ENCODE measurements around the gene TMEM167A. TPM values are rescaled to one million over a fixed set of nuclear protein-coding genes. Genes with fewer than 3 reads are reported as not detected.

The TMEM167A gene
- total RNA-seq, 2 experiments from 2014 or later, result 93.2 to 98.5 TPM

DNA sequence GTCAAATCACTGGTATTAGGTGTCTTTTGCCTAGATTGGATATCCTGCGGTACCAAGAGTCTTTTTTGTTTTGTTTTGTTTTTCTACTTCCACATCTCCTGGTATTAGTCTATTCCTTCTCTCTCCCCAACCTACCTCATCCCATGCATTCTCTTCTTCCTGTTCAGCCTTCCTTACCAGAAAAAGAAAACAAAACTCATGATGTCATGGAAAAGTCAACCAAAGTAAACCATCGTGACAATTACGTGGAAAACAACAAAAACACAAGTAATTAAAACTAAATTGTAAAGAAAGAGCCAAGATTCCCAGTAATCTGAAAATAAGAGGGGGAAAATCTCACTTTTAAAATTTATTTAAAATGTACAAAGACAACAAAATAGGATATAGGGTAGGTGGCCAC is 38.3 kb downstream of the TMEM167A start:
- CTCF ChIA-PET, result no interaction called here
- POLR2A ChIA-PET, result no interaction called here

DNA sequence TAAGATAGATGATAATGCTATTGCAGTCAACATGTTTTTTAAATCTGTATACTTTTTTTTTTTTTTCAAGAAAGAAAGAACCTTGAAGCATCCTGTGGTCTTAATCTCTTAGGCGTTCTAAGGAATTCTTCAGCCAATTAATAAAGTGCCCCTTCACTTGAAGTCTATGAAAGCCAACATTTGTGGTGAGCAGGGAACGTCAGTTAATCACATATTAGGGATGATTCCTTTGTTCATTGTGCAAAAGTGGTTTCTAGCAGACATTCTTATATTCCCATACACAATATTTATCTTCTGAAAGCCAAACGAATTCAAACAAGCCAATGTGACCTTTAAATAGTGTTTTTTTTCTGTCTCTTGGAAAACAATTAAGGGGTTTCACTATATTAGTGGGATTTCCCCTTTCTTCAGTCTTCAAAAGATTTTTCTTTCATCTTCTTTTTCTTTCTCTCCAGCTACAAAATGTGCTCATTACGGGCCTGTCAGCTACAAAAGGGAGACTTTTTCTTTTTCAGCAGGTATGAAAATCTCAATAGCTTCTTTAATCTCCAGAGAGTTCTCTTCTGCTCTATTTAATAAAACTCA is 40.1 kb downstream of the TMEM167A start:
- CTCF ChIA-PET, result interaction anchor here (0.6 kb wide), 1 partner anchor 9 kb away, joined by 3 read pairs; no protein-coding TSS in a partner anchor

DNA sequence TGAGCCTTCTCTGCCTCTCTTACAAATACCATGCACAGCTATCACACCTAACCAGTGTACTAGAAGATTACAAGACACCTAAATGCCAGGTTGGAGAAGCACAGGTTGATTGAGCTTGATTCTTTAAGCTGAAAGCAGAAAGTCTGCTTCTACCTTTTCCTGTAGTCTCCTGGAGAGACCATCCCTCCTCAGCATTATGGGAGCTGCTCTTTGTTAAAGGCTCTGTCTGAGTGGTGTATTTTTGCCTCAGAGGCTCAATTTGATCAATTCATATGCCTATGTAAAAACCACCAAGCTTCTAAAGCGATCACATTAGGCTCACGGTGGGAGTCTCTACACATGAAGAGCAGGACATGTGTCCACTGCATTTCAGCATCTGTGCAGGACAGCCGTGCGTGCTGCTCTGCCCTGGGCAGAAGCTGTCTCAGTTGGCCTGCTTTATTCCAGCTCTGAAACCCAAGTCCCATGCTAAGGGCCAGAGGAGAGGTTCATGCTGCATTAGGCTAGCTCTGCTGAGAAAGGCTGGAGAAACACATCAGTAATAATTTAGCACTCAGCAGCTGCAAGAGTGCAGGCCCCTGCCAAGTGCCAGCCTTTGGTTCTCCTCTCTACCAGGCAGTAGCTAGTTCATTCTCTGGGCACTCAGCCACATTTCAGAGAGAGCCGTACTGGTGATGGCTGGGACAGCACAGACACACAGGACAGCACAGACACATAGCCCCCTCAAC is 41.7 kb downstream of the TMEM167A start:
- ChIA-PET POLR2A (no interaction called here), CTCF (no interaction called here)

More for the DNA sequence above, 40.1 kb downstream of the TMEM167A start:
- POLR2A ChIA-PET, result no interaction called here

DNA sequence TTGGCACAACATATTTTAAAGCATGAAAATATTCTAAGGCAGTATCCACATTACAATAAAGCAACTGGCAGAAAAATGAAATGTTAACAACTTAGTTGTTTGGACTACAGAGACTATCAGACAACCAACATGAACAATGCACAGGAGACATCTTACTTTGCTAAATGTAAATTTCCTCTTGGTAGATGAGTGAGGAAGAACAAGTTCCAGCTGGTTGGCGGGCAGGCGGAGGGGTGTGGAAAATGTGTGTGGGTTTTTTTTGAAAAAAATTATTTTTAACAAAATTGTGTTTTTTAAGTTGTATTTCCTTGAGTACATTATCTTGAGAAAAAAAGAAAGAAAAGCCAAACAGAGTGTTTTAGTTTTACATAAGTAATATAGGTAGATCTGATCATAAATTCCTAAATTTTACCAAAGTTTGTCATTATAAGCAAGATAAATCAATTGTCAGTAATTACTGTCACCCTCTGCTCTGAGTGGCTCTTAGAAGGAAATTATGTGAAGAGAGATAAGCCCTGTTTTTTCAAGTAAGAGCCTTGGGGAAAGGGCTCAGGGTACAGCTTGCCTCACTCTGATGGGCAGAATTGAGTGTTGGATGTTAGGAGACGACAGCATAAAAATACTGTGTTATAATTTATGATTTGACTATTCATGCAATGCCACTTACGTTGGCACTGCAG is 42.5 kb downstream of the TMEM167A start:
- CTCF ChIA-PET, result interaction anchor here (0.8 kb wide), 1 partner anchor 948 kb away, joined by 3 read pairs; no protein-coding TSS in a partner anchor
- POLR2A ChIA-PET, result no interaction called here

DNA sequence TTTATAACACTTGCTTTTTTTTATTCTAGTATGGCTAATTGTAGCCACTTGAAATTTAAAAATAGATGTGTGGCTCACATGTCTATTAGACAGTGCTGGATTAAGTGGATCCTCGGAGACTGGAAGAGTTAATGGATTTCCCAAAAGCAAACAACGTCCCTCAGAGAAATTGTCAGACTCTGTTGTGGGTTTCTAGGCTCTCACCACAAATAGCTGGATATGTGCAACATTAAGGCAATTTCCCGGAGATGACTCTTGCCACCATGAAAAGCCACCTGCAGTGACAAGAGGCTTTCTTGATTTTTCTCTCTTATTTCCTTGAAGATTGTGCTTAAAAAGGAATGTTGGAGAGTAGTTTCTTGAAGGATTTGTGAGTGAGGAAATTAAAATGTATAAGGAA is 43.2 kb downstream of the TMEM167A start:
- ChIA-PET CTCF (interaction anchor here (0.8 kb wide), 1 partner anchor 947 kb away, joined by 3 read pairs; no protein-coding TSS in a partner anchor), POLR2A (no interaction called here)

DNA sequence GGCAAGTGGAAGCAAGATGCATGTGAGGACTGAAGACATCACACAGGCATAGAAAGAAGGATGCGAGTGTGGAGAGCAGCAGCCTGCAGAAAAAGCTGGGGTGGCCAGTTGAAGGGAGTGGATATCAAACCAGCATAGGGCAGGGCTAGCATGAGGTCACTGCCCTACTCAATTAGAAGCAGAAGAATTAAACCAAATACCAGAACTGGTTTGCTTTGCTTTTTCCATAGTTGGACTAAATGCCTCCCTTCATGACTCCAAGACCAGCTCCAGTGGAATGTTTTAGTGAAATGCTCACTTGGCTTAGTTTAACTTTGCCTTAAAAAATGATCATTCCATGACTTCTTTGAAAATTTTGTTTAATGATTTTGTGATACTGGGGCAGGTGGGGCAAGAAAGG is 45.8 kb downstream of the TMEM167A start:
- ChIA-PET POLR2A (no interaction called here), CTCF (no interaction called here)

DNA sequence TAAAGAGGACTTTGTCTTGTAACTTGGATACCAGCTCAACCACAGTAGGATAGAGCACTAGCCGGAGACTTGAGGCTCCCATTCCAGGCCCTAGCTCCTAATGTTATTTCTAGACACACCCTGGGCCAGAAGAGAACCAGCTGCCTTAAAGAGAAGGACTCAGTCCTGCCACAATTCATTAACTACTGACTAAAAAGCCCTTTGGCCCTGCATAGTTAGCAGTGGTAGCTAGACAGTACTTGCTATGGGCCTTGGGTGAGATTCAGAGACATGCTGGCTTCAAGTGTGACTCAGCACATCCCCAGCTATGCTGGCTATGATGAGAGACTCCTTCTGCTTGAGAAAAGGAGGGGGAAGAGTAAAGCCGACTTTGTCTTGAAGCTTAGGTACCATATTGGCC is 47.3 kb downstream of the TMEM167A start:
- POLR2A ChIA-PET, result no interaction called here
- CTCF ChIA-PET, result interaction anchor here (0.6 kb wide), 1 partner anchor 1734 kb away, joined by 4 read pairs; no protein-coding TSS in a partner anchor

DNA sequence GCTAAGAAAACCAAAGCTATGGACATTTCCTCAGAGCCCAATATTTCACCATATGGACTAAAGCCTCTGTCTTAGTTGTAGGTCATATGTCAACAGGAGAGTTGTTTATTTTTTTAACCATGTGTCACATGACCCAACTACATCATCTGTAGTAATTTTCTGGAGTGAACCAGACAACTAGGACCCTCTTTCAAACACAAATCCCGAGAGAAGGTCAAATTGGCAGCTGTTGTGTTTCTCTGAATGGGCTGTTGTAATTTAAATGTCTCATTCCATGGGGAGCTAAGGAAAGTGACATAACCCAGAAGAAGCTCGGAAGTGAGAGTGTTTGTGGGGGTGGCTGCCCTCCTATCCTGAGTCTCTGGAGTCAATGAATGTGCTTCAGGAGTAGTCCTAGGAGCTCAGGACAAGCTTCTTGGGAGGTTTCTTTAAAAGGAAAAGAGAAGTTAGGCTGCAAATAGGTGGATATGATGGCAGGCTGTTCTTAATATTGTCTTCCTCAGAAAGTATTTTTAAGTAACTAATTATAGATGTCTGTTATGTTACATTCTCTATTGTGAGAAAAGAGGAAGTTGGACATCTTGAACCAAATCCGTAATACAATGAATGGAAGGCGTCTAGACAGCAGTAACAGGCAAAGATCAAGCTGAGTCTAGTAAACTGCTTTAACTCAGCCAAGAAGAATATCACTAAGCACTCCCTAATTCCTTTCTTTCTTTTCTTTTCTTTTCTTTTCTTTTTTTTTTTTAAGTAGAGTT is 50.1 kb downstream of the TMEM167A start:
- ChIA-PET CTCF (no interaction called here), POLR2A (no interaction called here)

DNA sequence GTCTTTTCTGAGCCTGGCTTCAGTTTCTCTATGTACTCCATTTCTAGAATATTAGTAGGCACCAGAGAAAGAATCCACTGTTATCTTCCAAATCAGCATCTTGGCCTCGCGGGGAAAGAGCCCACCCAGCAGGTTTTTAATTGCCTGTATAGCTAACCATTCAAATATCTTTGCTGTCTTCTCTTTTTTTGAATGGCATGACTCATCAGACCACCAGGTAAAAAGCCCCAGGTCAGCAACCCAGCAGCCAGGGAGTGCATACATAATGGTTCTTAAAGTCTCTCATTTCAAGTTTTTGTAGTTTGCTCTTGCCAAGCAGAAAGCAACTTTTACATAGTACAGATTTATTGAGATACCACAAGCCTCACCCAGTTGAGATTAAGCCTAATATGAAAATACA is 50.7 kb downstream of the TMEM167A start:
- ChIA-PET CTCF (no interaction called here), POLR2A (no interaction called here)

DNA sequence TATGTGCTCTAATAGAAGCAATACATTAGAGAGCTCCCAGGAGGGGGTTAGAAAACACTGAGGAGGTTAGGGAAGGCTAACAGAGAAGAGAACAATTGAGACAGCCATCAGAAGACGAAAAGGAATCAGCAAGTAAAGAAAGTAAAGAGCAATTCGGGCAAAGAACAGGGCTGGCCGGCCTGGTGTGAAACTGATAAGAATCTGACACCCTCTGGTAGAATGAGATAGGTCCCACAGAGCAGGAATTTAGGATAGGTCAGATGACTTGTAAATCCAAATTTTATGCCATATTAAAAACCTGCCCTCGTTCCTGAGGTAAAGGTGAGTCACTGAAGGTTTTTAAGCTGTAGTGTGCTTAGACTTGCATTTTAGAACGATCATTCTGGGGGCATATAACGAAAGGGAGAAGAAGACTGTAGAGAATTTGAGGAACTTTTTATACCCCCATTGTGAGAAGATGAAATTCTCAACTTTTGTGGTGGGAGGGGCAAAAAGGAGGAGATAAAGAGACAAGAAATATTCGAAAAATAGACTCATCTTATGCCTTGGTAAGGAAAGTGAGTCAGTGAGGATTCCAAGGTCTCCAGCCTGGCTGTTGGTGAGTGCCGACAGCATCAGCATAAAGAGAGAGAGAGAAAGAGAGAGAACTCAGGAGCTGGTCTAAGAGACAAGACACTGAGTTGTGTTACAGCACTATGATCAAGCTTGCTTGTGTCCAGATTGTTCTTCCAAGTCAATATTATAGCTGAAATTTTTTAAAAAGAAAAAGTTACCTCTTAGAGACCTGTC is 51.3 kb downstream of the TMEM167A start:
- ChIA-PET POLR2A (no interaction called here), CTCF (no interaction called here)

DNA sequence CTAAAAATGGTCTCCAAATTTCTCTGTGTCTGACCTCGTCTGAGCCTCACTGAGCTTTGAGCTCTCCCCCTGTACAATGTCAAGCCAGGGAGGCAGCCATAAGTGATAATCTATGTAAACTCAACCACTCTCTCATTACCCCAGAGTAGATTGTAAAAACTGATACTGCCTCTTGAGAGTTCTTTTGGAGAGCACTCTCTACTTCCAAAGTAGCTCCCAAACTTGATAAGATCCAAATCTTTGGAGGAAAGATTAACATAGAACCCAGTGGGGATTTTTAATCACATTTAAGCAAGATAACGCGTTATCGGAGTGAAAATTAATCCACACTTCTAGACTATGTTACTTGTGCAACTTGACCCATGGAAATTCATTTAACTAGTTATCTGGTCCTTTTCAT is 54.9 kb downstream of the TMEM167A start:
- ChIA-PET POLR2A (no interaction called here), CTCF (no interaction called here)

DNA sequence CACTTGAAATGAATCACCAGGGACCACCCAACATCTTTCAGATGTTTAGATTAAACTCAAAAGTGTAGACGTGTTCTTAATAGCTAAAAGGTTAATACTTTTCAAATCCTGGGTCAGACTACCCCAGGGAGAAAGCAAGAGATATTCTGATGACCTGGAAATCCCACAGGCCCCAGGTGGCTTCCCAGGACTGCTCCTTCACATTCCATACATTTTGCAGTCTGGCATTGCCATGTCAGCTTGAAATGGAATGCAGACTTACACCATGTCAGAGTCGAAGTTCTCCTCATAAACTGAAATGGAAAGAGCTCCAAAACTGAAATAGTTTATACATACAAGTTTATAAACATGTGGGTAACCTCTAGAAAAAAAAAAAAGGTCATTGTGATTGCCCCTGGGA is 61.5 kb downstream of the TMEM167A start:
- CTCF ChIA-PET, result interaction anchor here (0.7 kb wide), 1 partner anchor 518 kb away, joined by 3 read pairs; no protein-coding TSS in a partner anchor
- POLR2A ChIA-PET, result no interaction called here

DNA sequence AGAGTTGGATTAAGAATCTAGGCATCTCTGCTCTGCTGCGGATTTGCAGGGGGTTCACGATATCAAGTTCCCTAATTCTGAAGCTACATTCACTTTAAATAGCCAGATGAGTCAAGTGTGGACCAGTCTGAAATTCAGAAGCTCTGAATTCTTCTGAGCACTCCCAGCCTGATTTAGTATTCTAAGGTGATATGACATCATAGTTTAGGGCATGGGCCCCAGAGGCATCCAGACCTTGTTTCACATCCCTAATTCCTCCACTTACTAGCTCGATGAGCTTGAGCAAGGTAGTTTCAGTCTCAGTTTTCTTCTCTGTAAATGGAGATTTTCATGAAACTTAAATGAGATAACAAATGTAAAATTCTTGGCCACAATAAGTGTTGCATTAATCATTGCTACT is 65.2 kb downstream of the TMEM167A start:
- POLR2A ChIA-PET, result no interaction called here
- CTCF ChIA-PET, result no interaction called here

DNA sequence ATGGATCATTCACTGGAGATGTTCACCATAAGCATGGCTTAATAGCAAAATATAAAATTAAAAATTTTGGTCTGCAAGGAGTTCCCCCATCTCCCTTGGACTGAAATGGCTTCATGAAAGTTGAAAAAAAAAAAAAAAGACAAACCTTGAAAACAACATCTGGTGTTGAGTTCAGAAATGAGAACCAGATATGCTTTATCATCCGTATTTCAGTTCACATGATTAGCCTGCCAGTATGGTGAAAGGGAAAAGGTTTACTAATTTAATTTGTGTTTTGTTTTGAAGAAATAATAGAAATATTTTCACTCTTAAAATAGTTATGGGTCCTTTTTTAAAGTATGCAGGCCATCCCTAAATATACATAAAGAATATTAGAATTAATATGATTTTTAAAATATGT is 67.8 kb downstream of the TMEM167A start:
- POLR2A ChIA-PET, result no interaction called here
- CTCF ChIA-PET, result no interaction called here

DNA sequence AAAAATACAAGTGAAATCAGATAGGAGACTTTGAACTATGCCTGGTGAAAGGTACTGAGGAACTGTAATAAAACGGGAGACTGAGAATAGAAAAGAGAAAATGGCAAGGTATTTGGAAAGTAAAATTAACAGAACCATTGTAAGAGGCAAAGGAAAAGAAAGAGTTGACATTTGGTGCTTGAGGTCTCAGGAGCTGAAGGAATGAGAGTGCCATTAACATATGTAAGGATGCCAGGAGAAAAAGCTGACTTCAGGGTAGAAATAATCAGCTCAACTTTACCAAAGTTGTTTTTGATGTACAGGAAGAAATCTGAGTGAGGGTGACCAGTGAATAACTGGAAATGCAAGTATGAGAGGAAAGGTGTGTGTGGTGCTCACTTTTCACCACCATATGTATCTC is 69.4 kb downstream of the TMEM167A start:
- POLR2A ChIA-PET, result no interaction called here

DNA sequence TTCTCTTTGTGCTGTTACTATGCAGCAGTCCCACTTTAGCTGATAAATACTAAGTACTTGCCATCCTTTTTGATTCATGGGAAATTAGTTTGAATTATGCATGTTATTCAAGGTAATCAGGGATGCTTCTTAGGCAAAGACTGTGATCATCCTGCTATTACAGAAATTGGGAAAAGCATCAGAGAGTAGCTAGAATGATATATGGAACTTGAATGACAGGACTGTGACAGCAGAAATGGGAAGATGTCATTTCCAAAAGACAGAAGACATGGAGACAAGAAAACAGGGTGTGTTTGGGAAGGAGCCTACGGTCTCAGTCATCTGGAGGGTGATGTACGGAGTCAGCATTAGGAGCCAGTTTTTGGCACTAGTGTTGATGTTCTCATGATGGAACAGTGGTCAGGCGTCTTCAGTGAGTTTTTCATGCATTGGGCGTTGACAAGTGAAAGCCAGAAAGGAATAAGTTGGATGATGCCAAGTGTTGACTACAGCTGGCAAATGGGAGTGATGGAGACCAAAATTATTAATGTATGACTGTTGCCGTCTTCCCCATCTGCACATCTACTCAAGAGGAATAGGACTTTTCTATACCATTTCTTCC is 70.4 kb downstream of the TMEM167A start:
- CTCF ChIA-PET, result no interaction called here
- POLR2A ChIA-PET, result no interaction called here

More for the DNA sequence above, 69.4 kb downstream of the TMEM167A start:
- CTCF ChIA-PET, result no interaction called here

DNA sequence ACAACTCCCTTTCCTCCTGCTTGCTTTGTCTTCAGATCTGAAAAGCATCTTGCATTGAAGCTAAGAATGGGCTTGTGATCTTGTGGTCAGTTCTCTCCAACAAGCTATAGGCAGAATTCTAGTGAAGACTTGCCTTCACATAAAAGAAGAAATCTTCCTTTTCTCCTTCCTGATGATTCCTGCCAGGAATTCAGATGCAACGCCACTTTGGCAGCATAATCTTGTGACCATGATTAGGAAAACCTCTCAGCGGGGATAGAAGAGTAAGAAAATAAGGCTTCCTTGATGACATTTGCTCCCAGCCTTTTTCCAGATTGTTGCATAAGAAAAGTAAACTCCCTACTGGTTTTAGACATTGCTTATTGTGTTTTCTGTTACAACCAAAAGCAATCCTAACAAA is 73.4 kb downstream of the TMEM167A start:
- POLR2A ChIA-PET, result no interaction called here
- CTCF ChIA-PET, result no interaction called here

Data from activated CD8-positive, alpha-beta memory T cell treated with anti-CD3 and anti-CD28 coated beads for 36 hours (primary cell).